Measurements from ENCODE around the gene BMP3.
"Not testable (repeated sequence)": the region's sequence is repeated elsewhere in the genome, so short reads cannot be mapped to it uniquely, and the experiment has no call there.

BMP3 gene

DNA sequence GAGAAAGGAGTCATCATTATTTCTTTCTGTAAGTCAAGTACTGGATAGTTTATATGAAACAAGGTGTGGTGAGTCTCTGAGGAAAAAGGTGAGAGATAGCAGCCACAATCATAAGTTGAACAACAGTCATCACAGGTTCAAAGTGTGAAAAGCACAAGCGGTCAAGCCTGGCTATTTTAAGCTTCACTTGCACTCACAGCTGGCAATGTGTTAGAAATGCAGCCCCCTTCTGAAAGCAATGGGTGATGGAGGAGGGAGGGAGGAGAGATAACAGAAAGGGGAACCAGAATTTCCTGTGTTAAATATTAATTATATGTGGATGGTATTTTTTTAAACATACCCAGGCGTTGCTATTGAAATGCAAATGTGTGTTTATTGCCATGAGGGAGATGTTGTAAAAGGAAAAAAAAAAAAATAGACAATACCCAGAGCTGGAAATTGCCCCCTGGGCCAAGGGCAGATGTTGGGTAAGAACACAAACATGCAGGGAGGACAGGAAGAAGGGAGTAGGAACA lies 26.9 kb upstream of the BMP3 start:
- DNase-seq, result no peak
- Histone ChIP-seq H3K4me3 (ENCODE audit: low read depth, low read length) (no peak overlapping the region), H3K9me3 (no peaks in the 10 kb centered on the region), H3K4me1 (no peaks in the 10 kb centered on the region), H3K36me3 (no peaks in the 10 kb centered on the region), H3K27me3 (no peaks in the 10 kb centered on the region)
- TF ChIP-seq, protein P1, sequence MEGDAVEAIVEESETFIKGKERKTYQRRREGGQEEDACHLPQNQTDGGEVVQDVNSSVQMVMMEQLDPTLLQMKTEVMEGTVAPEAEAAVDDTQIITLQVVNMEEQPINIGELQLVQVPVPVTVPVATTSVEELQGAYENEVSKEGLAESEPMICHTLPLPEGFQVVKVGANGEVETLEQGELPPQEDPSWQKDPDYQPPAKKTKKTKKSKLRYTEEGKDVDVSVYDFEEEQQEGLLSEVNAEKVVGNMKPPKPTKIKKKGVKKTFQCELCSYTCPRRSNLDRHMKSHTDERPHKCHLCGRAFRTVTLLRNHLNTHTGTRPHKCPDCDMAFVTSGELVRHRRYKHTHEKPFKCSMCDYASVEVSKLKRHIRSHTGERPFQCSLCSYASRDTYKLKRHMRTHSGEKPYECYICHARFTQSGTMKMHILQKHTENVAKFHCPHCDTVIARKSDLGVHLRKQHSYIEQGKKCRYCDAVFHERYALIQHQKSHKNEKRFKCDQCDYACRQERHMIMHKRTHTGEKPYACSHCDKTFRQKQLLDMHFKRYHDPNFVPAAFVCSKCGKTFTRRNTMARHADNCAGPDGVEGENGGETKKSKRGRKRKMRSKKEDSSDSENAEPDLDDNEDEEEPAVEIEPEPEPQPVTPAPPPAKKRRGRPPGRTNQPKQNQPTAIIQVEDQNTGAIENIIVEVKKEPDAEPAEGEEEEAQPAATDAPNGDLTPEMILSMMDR (IDR thresholded peaks at IDR 0.05; ENCODE audit: low read depth, low read length), result no peak

DNA sequence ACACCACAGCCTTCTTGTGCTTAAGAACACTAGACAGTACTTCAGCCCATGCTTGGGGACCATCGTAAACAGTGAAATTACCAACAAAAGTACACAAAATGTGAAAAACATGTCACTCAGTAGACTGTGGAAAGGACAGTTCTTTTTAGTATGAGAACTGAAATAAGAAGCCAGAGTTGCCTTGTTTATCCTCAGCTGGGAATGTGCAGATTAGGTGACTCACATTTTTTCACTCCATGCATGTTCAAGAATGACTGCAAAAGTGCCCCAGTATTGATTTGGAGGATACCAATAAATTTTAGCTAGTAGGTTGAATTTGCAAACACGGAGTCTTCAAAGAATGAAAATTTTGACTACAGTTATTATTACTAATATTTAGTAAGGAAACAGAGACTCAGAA lies 23.1 kb upstream of the BMP3 start:
- H3K36me3 ChIP-seq, result no peaks in the 10 kb centered on the region
- TF ChIP-seq, protein P1 (IDR thresholded peaks at IDR 0.05; ENCODE audit: low read depth, low read length), result no peak
- no peaks in the 10 kb centered on the region for H3K9me3 ChIP-seq
- DNase-seq, result no peak
- H3K4me1 ChIP-seq, result no peaks in the 10 kb centered on the region
- H3K4me3 ChIP-seq (ENCODE audit: low read depth, low read length), result no peak overlapping the region
- H3K27me3 ChIP-seq, result no peaks in the 10 kb centered on the region

DNA sequence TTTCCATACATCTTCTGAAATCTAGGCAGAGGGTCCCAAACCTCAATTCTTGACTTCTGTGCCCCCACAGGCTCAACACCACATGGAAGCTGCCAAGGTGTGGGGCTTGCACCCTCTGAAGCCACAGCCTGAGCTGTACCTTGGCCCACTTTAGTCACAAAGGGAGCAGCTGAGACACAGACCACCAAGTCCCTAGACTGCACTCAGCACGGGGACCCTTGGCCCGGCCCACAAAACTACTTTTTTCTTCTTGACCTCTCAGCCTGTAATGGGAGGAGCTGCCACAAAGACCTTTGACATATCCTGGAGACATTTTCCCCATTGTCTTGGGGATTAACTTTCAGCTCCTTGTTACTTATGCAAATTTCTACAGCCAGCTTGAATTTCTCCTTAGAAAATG lies 13.9 kb upstream of the BMP3 start:
- H3K9me3 ChIP-seq; DNase-seq; H3K27me3 ChIP-seq; H3K36me3 ChIP-seq; H3K4me1 ChIP-seq; H3K4me3 ChIP-seq (ENCODE audit: low read depth, low read length): not testable (repeated sequence)

DNA sequence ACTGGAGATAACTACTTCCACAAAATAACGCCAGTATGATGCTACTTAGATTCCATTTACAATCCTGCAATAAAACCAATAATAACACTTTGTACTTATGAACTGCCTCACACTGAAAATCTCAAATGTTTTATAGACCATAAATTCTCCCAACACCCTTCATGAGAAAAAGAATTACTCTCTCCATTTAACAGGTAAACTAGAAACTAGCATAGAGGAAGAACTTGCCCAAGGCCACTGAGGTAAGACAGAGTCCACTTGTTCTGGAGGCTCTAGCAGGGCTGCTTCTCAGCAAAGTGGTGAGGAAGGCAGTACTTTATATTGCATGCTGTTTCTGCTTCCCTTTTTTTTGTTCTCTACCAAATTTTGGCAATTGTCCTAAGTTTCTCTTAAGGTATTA lies 11.5 kb upstream of the BMP3 start:
- no peaks in the 10 kb centered on the region for H3K9me3 ChIP-seq
- H3K36me3 ChIP-seq, result no peaks in the 10 kb centered on the region
- no peaks in the 10 kb centered on the region for H3K27me3 ChIP-seq
- no peaks in the 10 kb centered on the region for H3K4me1 ChIP-seq
- TF ChIP-seq, protein P1 (IDR thresholded peaks at IDR 0.05; ENCODE audit: low read depth, low read length), result no peak
- no peak for DNase-seq
- no peak overlapping the region for H3K4me3 ChIP-seq (ENCODE audit: low read depth, low read length)

DNA sequence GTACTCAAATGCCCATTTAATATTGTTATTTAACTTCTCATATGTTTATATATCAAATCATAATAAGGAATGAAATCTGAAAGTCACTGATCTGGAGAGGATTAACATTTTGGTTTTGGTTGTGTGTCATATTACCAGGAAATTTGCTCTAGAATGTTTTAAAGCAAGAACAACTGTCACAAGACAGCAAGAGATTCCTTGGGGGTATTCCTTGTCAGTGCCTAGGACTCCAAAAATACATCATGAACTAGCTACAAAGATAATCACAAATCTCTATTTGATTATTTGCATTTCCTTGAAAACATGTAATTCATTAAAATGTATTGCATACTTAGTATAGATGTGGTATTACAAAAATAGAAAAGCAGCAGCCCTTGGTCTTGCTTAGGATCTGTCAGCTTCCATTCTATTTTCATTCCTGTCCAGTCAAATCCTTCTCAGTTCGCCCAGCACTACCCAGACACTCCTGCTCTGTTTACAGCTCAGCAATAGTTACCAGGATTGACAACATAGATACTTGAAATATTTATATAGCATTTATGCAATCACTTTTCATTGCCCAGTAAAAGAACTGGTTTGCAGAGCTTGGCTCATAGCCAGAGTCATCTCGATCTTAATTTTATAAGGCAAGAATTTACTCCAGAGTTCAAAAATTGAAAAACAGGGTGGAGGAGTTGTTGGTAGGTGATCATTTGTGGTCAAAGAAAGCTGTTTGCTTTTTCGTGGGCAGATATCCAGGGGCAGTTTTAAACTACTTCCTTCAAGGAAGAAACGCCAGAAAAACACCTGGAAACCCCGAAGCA lies 9.2 kb upstream of the BMP3 start:
- H3K4me1 ChIP-seq, result no peaks in the 10 kb centered on the region
- no peaks in the 10 kb centered on the region for H3K9me3 ChIP-seq
- no peak for DNase-seq
- TF ChIP-seq, protein P1 (IDR thresholded peaks at IDR 0.05; ENCODE audit: low read depth, low read length), result no peak
- no peaks in the 10 kb centered on the region for H3K36me3 ChIP-seq
- H3K4me3 ChIP-seq (ENCODE audit: low read depth, low read length), result no peak overlapping the region
- H3K27me3 ChIP-seq, result no peaks in the 10 kb centered on the region

DNA sequence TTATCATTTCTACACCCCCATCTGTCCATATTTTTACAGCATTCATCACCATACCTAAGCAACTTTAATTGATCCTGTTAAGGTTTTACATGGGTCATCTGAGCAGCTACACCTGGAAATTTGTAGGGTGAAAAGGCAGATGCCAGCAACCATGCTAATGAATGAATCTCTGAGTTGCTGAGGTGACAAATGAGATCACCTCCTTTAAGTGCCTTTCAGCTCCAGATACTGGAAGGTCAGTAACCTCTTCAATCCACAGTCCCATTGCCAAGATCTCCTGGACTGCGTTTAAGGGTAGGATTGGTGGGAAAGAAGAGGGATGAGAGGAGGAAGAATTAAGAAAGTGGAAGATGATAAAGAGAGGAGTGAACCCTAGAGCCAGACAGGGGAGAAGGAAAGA lies 8.5 kb upstream of the BMP3 start:
- TF ChIP-seq, protein P1 (IDR thresholded peaks at IDR 0.05; ENCODE audit: low read depth, low read length), result no peak
- no peak for DNase-seq
- H3K9me3 ChIP-seq, result no peaks in the 10 kb centered on the region
- H3K4me3 ChIP-seq (ENCODE audit: low read depth, low read length), result no peak overlapping the region
- H3K4me1 ChIP-seq, result no peaks in the 10 kb centered on the region
- no peaks in the 10 kb centered on the region for H3K36me3 ChIP-seq
- no peaks in the 10 kb centered on the region for H3K27me3 ChIP-seq
